Measurements from ENCODE around the gene CDSN. TPM values are rescaled to one million over a fixed set of nuclear protein-coding genes. Genes with fewer than 3 reads are reported as not detected.

CDSN gene
- not detected for total RNA-seq
- polyA plus RNA-seq = not detected
- long read RNA-seq, donor 1 = 0 reads
- long read RNA-seq, donor 2 = 0 reads

- 75 to 82% (median 77%) methylated on average over 23 to 26 of the region's 26 CpGs for WGBS, 5 donors
- peaks cover 0 to 20% (median 0%) of the 10 kb centered on the region in 7 donors for H3K27me3 ChIP-seq (replicated peaks in 1 of 7)
- H3K36me3 ChIP-seq = no peaks in the 10 kb centered on the region
- H3K4me3 ChIP-seq = no peak within 1 kb of the TSS
- peaks cover 0 to 11% (median 0%) of the 10 kb centered on the region in 6 donors for H3K4me1 ChIP-seq
- no peak within 1 kb of the TSS for H3K27ac ChIP-seq
- TF ChIP-seq, protein P1, sequence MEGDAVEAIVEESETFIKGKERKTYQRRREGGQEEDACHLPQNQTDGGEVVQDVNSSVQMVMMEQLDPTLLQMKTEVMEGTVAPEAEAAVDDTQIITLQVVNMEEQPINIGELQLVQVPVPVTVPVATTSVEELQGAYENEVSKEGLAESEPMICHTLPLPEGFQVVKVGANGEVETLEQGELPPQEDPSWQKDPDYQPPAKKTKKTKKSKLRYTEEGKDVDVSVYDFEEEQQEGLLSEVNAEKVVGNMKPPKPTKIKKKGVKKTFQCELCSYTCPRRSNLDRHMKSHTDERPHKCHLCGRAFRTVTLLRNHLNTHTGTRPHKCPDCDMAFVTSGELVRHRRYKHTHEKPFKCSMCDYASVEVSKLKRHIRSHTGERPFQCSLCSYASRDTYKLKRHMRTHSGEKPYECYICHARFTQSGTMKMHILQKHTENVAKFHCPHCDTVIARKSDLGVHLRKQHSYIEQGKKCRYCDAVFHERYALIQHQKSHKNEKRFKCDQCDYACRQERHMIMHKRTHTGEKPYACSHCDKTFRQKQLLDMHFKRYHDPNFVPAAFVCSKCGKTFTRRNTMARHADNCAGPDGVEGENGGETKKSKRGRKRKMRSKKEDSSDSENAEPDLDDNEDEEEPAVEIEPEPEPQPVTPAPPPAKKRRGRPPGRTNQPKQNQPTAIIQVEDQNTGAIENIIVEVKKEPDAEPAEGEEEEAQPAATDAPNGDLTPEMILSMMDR (IDR thresholded peaks at IDR 0.05 in 8 of 11, conservative IDR thresholded peaks at IDR 0.05 in 3 of 11) = no peak
- TF ChIP-seq POLR2AphosphoS5 (IDR thresholded peaks at IDR 0.05) (no peak), POLR2A (IDR thresholded peaks at IDR 0.05) (no peak)
- no peaks in the 10 kb centered on the region for H3K9me3 ChIP-seq
- DNase-seq = no peak
- intact Hi-C loops (cut with DNase I; ENCODE audit: low total_unique reads) = no loop called here
Measured at GRCh38 chr6:31120151-31120915, at the start of gene CDSN. Gene CDSN (minus strand): TSS chr6:31120446. CDS start chr6:31120419, 27 bp downstream.

DNA sequence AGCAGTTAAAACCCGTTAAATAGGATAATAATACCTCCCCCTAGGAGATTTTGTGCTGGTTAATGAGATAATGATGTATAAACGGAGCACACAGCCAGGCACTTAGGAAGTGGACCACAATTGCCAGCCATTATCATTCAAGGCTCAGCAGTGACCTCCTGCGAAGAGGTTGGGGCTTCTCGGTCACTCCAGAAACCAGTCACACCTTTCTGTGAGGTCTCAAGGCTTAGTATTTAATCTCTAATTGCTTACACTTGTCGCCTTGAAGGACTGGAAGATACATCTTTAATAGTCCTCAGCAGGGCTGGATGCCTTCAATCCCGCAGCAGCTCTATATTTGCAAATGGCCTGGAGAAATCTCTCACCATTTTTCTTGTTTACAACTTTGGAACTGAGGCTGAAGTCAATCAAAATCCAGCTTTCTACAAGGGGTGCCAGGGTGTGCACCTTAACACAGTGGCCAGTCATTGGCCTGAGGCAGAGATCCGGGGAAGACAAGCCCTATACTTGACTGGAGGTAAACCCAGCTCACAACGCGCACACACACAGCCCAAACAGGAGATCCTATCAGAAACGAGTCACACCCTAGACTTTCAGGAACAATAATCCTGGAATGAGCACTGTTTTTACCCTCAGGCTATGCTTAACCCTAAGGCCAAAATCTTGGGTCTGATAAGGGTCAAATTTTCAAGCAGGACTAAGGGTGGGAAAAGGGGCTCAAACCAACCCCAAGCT is 49.0 kb upstream of the CDSN start:
- Histone ChIP-seq H3K27me3 (replicated peaks in 1 of 7) (no peaks in the 10 kb centered on the region), H3K9me3 (no peaks in the 10 kb centered on the region), H3K27ac (no peak overlapping the region), H3K4me3 (no peak overlapping the region), H3K4me1 (peaks cover 0 to 4% (median 0%) of the 10 kb centered on the region in 6 donors), H3K36me3 (no peaks in the 10 kb centered on the region)
- TF ChIP-seq POLR2A (IDR thresholded peaks at IDR 0.05) (no peak), POLR2AphosphoS5 (IDR thresholded peaks at IDR 0.05) (no peak)
- TF ChIP-seq, protein P1 (IDR thresholded peaks at IDR 0.05 in 8 of 11, conservative IDR thresholded peaks at IDR 0.05 in 3 of 11) = no peak
- 76 to 92% (median 86%) methylated on average over 10 of the region's 10 CpGs for WGBS, 5 donors
- no peak for DNase-seq
- intact Hi-C loops (cut with DNase I; ENCODE audit: low total_unique reads) = no loop called here

DNA sequence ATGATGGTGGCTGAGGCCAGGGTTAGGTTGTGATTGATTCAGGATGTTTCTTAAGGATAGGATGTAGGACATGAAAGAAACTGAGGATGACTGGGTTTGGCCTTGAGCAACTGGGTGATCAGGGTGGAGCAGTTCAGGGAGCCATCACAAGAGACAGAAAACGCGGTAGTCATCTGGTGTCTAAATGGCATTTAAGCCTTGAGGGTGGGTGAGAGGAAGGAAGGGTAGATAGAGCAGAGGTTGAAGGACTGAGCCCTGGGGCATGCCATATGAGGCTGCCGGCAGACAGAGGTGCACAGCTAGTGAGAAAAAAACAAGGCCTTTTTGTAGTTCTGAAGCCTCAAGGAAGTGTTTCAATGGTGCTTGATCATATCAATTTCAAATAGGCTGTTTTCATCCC is 48.4 kb upstream of the CDSN start:
- H3K4me3 ChIP-seq = no peak overlapping the region
- no peak for DNase-seq
- H3K27me3 ChIP-seq (replicated peaks in 1 of 7) = no peaks in the 10 kb centered on the region
- WGBS, 5 donors = 72 to 88% (median 79%) methylated on average over 3 of the region's 3 CpGs
- TF ChIP-seq, protein P1 (IDR thresholded peaks at IDR 0.05 in 8 of 11, conservative IDR thresholded peaks at IDR 0.05 in 3 of 11) = no peak
- TF ChIP-seq POLR2AphosphoS5 (IDR thresholded peaks at IDR 0.05) (no peak), POLR2A (IDR thresholded peaks at IDR 0.05) (no peak)
- H3K4me1 ChIP-seq = peaks cover 0 to 4% (median 0%) of the 10 kb centered on the region in 6 donors
- intact Hi-C loops (cut with DNase I; ENCODE audit: low total_unique reads) = no loop called here
- no peaks in the 10 kb centered on the region for H3K9me3 ChIP-seq
- no peak overlapping the region for H3K27ac ChIP-seq
- H3K36me3 ChIP-seq = no peaks in the 10 kb centered on the region

- H3K36me3 ChIP-seq = peaks cover 0 to 22% (median 0%) of the 10 kb centered on the region in 6 donors
- WGBS, 5 donors = 68 to 93% (median 81%) methylated on average over 5 of the region's 5 CpGs
- H3K27ac ChIP-seq = peak overlapping the region in 1 of 8 donors; percentile 54
- intact Hi-C loops (cut with DNase I; ENCODE audit: low total_unique reads) = no loop called here
- no peaks in the 10 kb centered on the region for H3K9me3 ChIP-seq
- TF ChIP-seq POLR2AphosphoS5 (IDR thresholded peaks at IDR 0.05) (no peak), POLR2A (IDR thresholded peaks at IDR 0.05) (no peak)
- TF ChIP-seq, protein P1 (IDR thresholded peaks at IDR 0.05 in 8 of 11, conservative IDR thresholded peaks at IDR 0.05 in 3 of 11) = no peak
- H3K27me3 ChIP-seq (replicated peaks in 1 of 7) = no peaks in the 10 kb centered on the region
- no peak overlapping the region for H3K4me3 ChIP-seq
- peak; percentile 0 for DNase-seq
- peaks cover 0 to 4% (median 0%) of the 10 kb centered on the region in 6 donors for H3K4me1 ChIP-seq
Measured at GRCh38 chr6:31165986-31166385, 45.7 kb upstream of the CDSN start.
